Measurements from ENCODE around the gene ADAP2.
A peak's percentile ranks its signal among the peaks of the same experiment; 100 is the strongest.
"Not testable (repeated sequence)": the region's sequence is repeated elsewhere in the genome, so short reads cannot be mapped to it uniquely, and the experiment has no call there.

ADAP2 gene

DNA sequence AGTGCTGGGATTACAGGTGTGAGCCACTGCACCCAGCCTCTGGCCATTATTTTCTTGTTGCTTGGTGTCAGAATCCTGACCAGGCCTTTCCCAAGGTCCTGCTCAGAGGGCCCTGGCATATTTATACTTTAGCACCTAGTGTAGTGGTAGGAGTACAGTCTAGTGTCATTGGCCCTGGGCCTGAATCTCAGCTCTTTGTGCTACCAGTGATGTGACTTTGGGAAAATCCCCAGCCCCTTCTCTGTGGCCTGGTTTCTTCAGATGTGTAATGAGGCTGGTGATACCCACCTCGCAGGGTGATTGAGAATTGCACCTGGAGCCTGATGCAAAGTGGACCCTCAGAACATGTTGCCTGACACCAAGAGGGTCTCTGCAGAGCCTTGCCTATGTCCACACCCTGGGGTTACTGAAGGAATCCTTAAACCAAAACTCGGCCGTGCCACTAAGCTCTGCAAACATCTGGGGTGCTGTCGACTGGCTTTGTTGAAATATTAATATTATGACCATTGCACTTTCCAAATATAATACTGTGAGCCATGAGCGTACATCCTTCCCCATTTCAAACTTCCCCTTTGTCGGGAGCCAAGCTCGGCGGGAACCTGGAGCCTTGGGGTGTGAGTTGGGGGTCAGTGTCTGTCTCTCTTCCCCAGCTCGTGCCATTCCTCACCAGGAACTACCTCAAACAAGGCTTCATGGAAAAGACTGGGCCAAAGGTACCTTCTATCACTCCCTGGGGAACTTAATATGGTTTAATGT is 31.1 kb downstream of the ADAP2 start:
- peaks cover 16% of the 10 kb centered on the region in 2 donors for H3K4me1 ChIP-seq (ENCODE audit: control insufficient read depth in 1 of 2, insufficient read depth in 2 of 2, low read length in 2 of 2)
- no peaks in the 10 kb centered on the region for H3K9me3 ChIP-seq (ENCODE audit: control insufficient read depth in 1 of 2, low read length in 2 of 2)
- no peak overlapping the region for H3K27ac ChIP-seq (ENCODE audit: low read depth, low read length)
- H3K9ac ChIP-seq (ENCODE audit: low read depth in 1 of 2, low read length in 2 of 2), result no peak overlapping the region
- no peak overlapping the region for H3K4me3 ChIP-seq (ENCODE audit: low read depth in 1 of 2, low read length in 2 of 2)
- no peaks in the 10 kb centered on the region for H3K27me3 ChIP-seq (ENCODE audit: control insufficient read depth in 1 of 2, insufficient read depth in 2 of 2, low read length in 2 of 2)
- H3K36me3 ChIP-seq (ENCODE audit: control insufficient read depth in 1 of 2, insufficient read depth in 2 of 2, low read length in 2 of 2), result no peaks in the 10 kb centered on the region

- no peak overlapping the region for H3K27ac ChIP-seq (ENCODE audit: low read depth, low read length)
- H3K36me3 ChIP-seq (ENCODE audit: control insufficient read depth in 1 of 2, insufficient read depth in 2 of 2, low read length in 2 of 2), result no peaks in the 10 kb centered on the region
- H3K4me3 ChIP-seq (ENCODE audit: low read depth in 1 of 2, low read length in 2 of 2), result no peak overlapping the region
- peaks cover 16% of the 10 kb centered on the region in 2 donors for H3K4me1 ChIP-seq (ENCODE audit: control insufficient read depth in 1 of 2, insufficient read depth in 2 of 2, low read length in 2 of 2)
- H3K9ac ChIP-seq (ENCODE audit: low read depth in 1 of 2, low read length in 2 of 2), result no peak overlapping the region
- H3K9me3 ChIP-seq (ENCODE audit: control insufficient read depth in 1 of 2, low read length in 2 of 2), result no peaks in the 10 kb centered on the region
- H3K27me3 ChIP-seq (ENCODE audit: control insufficient read depth in 1 of 2, insufficient read depth in 2 of 2, low read length in 2 of 2), result no peaks in the 10 kb centered on the region
Observed at GRCh38 chr17:30954046-30954830, 32.5 kb downstream of the ADAP2 start.

DNA sequence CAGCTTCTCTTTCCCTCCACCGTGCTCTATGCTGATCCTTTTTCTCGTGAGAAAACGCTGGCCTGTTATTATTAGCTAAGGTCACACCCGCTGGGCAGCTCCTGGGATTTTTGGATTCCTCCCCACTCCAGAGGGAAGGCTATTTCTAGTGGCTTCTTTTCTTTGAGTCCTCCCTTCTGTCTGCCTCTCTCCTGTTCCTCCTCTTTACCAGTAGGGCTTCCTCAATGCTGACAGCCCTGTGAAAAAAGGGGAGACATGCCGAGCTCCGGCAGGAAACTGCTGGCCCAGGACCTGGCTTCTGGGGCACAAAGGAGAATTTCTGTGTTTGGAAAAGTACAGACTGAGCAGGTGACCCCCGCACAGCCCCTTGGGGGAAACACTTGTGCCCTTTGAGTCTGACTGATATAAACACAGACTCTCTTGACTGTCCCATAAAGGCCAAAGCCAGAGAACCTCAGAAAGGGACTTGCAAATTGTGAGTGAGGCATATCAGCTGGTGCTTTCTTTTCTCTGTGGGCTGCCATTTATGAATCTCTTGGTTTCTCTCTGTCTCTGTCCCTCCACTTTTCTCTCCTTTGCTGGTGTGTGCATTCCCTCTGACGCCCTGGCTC is 35.1 kb downstream of the ADAP2 start:
- Histone ChIP-seq H3K27ac (ENCODE audit: low read depth, low read length) (no peak overlapping the region), H3K4me3 (ENCODE audit: low read depth in 1 of 2, low read length in 2 of 2) (no peak overlapping the region), H3K9ac (ENCODE audit: low read depth in 1 of 2, low read length in 2 of 2) (no peak overlapping the region), H3K36me3 (ENCODE audit: control insufficient read depth in 1 of 2, insufficient read depth in 2 of 2, low read length in 2 of 2) (no peaks in the 10 kb centered on the region), H3K4me1 (ENCODE audit: control insufficient read depth in 1 of 2, insufficient read depth in 2 of 2, low read length in 2 of 2) (peaks cover 0 to 3% of the 10 kb centered on the region in 2 donors), H3K27me3 (ENCODE audit: control insufficient read depth in 1 of 2, insufficient read depth in 2 of 2, low read length in 2 of 2) (no peaks in the 10 kb centered on the region), H3K9me3 (ENCODE audit: control insufficient read depth in 1 of 2, low read length in 2 of 2) (no peaks in the 10 kb centered on the region)

- H3K9me3 ChIP-seq (ENCODE audit: control insufficient read depth in 1 of 2, low read length in 2 of 2), result no peaks in the 10 kb centered on the region
- no peaks in the 10 kb centered on the region for H3K4me1 ChIP-seq (ENCODE audit: control insufficient read depth in 1 of 2, insufficient read depth in 2 of 2, low read length in 2 of 2)
- H3K36me3 ChIP-seq (ENCODE audit: control insufficient read depth in 1 of 2, insufficient read depth in 2 of 2, low read length in 2 of 2), result no peaks in the 10 kb centered on the region
- no peak overlapping the region for H3K4me3 ChIP-seq (ENCODE audit: low read depth in 1 of 2, low read length in 2 of 2)
- no peak overlapping the region for H3K27ac ChIP-seq (ENCODE audit: low read depth, low read length)
- no peak overlapping the region for H3K9ac ChIP-seq (ENCODE audit: low read depth in 1 of 2, low read length in 2 of 2)
- no peaks in the 10 kb centered on the region for H3K27me3 ChIP-seq (ENCODE audit: control insufficient read depth in 1 of 2, insufficient read depth in 2 of 2, low read length in 2 of 2)
Observed at GRCh38 chr17:30957741-30958140, 36.0 kb downstream of the ADAP2 start.

DNA sequence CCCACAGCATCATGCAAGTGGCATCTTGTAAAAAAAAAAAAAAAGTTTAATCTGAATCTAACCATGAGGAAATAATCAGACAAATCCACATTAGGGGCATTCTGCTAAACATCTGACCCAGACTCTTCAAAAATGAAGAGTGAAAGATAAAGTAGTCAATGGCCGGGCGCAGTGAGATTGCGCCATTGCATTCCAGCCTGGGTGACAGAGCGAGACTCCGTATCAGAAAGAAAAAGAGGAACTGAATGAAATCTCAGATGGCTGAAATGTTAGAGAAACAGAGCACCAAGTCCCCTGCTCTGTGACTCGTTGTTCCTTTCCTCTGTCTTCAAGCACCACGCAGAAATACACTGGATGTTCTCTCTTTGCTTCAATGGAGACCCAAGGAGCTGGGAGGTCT is 36.4 kb downstream of the ADAP2 start:
- Histone ChIP-seq H3K4me3 (ENCODE audit: low read depth in 1 of 2, low read length in 2 of 2) (no peak overlapping the region), H3K27ac (ENCODE audit: low read depth, low read length) (no peak overlapping the region), H3K9me3 (ENCODE audit: control insufficient read depth in 1 of 2, low read length in 2 of 2) (no peaks in the 10 kb centered on the region), H3K4me1 (ENCODE audit: control insufficient read depth in 1 of 2, insufficient read depth in 2 of 2, low read length in 2 of 2) (no peaks in the 10 kb centered on the region), H3K27me3 (ENCODE audit: control insufficient read depth in 1 of 2, insufficient read depth in 2 of 2, low read length in 2 of 2) (no peaks in the 10 kb centered on the region), H3K36me3 (ENCODE audit: control insufficient read depth in 1 of 2, insufficient read depth in 2 of 2, low read length in 2 of 2) (no peaks in the 10 kb centered on the region), H3K9ac (ENCODE audit: low read depth in 1 of 2, low read length in 2 of 2) (no peak overlapping the region)

DNA sequence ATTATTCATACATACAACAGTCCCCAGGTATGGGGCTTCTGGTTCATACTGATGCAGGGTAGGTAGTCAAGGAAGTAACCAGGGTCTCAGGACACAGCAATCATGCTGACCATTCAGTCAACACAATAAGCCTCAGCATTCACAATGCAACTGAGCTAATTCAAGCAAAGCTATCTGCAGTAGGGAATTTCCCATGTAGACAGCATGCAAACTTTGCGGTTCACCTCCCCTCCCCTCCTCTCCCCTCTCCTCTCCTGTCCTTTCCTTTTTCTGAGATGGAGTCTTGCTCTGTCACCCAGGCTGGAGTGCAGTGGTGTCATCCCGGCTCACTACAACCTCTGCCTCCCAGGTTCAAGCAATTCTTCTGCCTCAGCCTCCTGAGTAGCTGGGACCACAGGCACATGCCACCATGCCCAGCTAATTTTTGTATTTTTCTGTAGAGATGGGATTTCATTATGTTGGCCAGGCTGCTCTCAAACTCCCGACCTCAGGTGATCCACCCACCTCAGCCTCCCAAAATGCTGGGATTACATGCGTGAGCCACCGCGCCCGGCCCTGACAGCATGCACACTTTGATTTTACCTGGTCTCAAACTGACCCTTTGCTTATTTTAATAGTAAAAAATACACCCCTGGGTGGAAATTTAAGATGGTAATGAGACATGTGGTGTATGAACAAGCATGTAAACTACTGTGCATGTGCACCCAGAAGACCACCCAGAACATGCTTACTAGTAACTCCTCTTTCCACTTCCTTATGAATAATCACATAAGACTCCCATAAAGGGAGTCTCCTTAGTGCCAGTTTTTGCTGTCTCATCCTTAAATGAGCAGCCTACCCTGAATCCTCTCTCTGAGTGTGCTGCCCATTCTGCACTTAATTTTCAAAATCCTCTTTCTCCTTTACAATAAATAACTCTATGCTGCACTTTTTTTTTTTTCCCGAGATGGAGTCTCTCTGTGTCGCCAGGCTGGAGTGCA is 39.8 kb downstream of the ADAP2 start:
- Histone ChIP-seq H3K9ac (ENCODE audit: low read depth in 1 of 2, low read length in 2 of 2) (no peak overlapping the region), H3K4me3 (ENCODE audit: low read depth in 1 of 2, low read length in 2 of 2) (no peak overlapping the region), H3K9me3 (ENCODE audit: control insufficient read depth in 1 of 2, low read length in 2 of 2) (no peaks in the 10 kb centered on the region), H3K27ac (ENCODE audit: low read depth, low read length) (no peak overlapping the region), H3K4me1 (ENCODE audit: control insufficient read depth in 1 of 2, insufficient read depth in 2 of 2, low read length in 2 of 2) (no peaks in the 10 kb centered on the region), H3K27me3 (ENCODE audit: control insufficient read depth in 1 of 2, insufficient read depth in 2 of 2, low read length in 2 of 2) (no peaks in the 10 kb centered on the region), H3K36me3 (ENCODE audit: control insufficient read depth in 1 of 2, insufficient read depth in 2 of 2, low read length in 2 of 2) (no peaks in the 10 kb centered on the region)

DNA sequence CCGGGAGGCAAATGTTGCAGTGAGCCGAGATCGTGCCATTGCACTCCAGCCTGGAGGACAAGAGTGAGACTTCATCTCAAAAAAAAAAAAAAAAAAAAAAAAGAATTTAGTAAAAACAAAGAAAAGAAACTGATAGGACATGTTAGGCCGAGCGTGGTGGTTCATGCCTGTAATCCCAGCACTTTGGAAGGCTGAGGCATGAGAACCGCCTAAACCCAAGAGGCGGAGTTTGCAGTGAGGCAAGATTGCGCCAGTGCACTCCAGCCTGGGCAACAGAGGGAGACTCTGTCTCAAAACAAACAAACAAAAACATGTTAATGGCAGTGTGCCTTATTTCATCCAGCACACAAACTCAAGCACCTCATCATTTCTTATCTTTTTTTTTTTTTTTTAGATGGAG is 42.6 kb downstream of the ADAP2 start:
- H3K4me1 ChIP-seq (ENCODE audit: control insufficient read depth in 1 of 2, insufficient read depth in 2 of 2, low read length in 2 of 2); H3K27me3 ChIP-seq (ENCODE audit: control insufficient read depth in 1 of 2, insufficient read depth in 2 of 2, low read length in 2 of 2); H3K36me3 ChIP-seq (ENCODE audit: control insufficient read depth in 1 of 2, insufficient read depth in 2 of 2, low read length in 2 of 2); H3K4me3 ChIP-seq (ENCODE audit: low read depth in 1 of 2, low read length in 2 of 2); H3K9ac ChIP-seq (ENCODE audit: low read depth in 1 of 2, low read length in 2 of 2); H3K27ac ChIP-seq (ENCODE audit: low read depth, low read length); H3K9me3 ChIP-seq (ENCODE audit: control insufficient read depth in 1 of 2, low read length in 2 of 2): not testable (repeated sequence)

GRCh38 chr17:30964876-30965275 is 43.1 kb downstream of the ADAP2 start:
- H3K36me3 ChIP-seq (ENCODE audit: control insufficient read depth in 1 of 2, insufficient read depth in 2 of 2, low read length in 2 of 2), result no peaks in the 10 kb centered on the region
- no peak overlapping the region for H3K4me3 ChIP-seq (ENCODE audit: low read depth in 1 of 2, low read length in 2 of 2)
- peaks cover 0 to under 1% of the 10 kb centered on the region in 2 donors for H3K4me1 ChIP-seq (ENCODE audit: control insufficient read depth in 1 of 2, insufficient read depth in 2 of 2, low read length in 2 of 2)
- no peaks in the 10 kb centered on the region for H3K9me3 ChIP-seq (ENCODE audit: control insufficient read depth in 1 of 2, low read length in 2 of 2)
- H3K9ac ChIP-seq (ENCODE audit: low read depth in 1 of 2, low read length in 2 of 2), result no peak overlapping the region
- H3K27ac ChIP-seq (ENCODE audit: low read depth, low read length), result no peak overlapping the region
- H3K27me3 ChIP-seq (ENCODE audit: control insufficient read depth in 1 of 2, insufficient read depth in 2 of 2, low read length in 2 of 2), result no peaks in the 10 kb centered on the region

GRCh38 chr17:30965686-30966085 is 43.9 kb downstream of the ADAP2 start:
- H3K4me1 ChIP-seq (ENCODE audit: control insufficient read depth in 1 of 2, insufficient read depth in 2 of 2, low read length in 2 of 2), result peaks cover 2 to 6% of the 10 kb centered on the region in 2 donors
- H3K27ac ChIP-seq (ENCODE audit: low read depth, low read length), result peak overlapping the region; percentile 42
- H3K4me3 ChIP-seq (ENCODE audit: low read depth in 1 of 2, low read length in 2 of 2), result no peak overlapping the region
- no peaks in the 10 kb centered on the region for H3K36me3 ChIP-seq (ENCODE audit: control insufficient read depth in 1 of 2, insufficient read depth in 2 of 2, low read length in 2 of 2)
- H3K9ac ChIP-seq (ENCODE audit: low read depth in 1 of 2, low read length in 2 of 2), result no peak overlapping the region
- no peaks in the 10 kb centered on the region for H3K27me3 ChIP-seq (ENCODE audit: control insufficient read depth in 1 of 2, insufficient read depth in 2 of 2, low read length in 2 of 2)
- no peaks in the 10 kb centered on the region for H3K9me3 ChIP-seq (ENCODE audit: control insufficient read depth in 1 of 2, low read length in 2 of 2)
